IMR-90 (cell line): Measurements from ENCODE around the gene NLE1. TPM values are rescaled to one million over a fixed set of nuclear protein-coding genes. Genes with fewer than 3 reads are reported as not detected.

Experiments
- ATAC-seq: fragments of 200-7000 bp; cut with Tn5 transposase; 2 replicates; pipeline ENCODE4 v1.9.1; 2020; ENCODE audit warnings: low read depth, mild to moderate bottlenecking, moderate library complexity
- BruUV-seq: library from RNA; stranded (reverse); fragments of 400-500 nt; replicated peaks from 2 replicates; lab custom pipeline; 2021; lab: Mats Ljungman, UMichigan
- CTCF ChIA-PET: fragments of 300-600 bp; formaldehyde crosslinking; extraction: SDS; loops from one replicate; lab custom pipeline; 2021; ENCODE audit warnings: antibody characterized with exemption; lab: Yijun Ruan, JAX
- POLR2A ChIA-PET: fragments of 300-600 bp; sonication (Branson Sonifier 250); formaldehyde crosslinking; loops from one replicate; lab custom pipeline; 2022; ENCODE audit warnings: antibody characterized with exemption; ENCODE audit not compliant: unreplicated experiment; lab: Charles Lee
- DNase-seq: peaks from one replicate; pipeline ENCODE4 v3.0.0; 2013
- H2AFZ ChIP-seq: replicated peaks from 2 replicates; pipeline ENCODE3; 2013; ENCODE audit warnings: low read length, mild to moderate bottlenecking; ENCODE audit not compliant: poor library complexity
- H2AK5ac ChIP-seq: 2 replicates; pipeline ENCODE4 v1.6.1; 2013; ENCODE audit warnings: low read depth, low read length, inconsistent platforms
- H2AK9ac ChIP-seq: replicated peaks from 2 replicates; pipeline ENCODE3; 2013; ENCODE audit warnings: mild to moderate bottlenecking, low read depth, low read length, moderate library complexity; ENCODE audit not compliant: poor library complexity
- H2BK120ac ChIP-seq: 2 replicates; pipeline ENCODE4 v1.6.1; 2013; ENCODE audit warnings: low read depth, low read length, inconsistent platforms
- H2BK15ac ChIP-seq: 3 replicates; pipeline ENCODE4 v1.6.1; 2013; ENCODE audit warnings: low read depth, low read length, inconsistent platforms
- H2BK20ac ChIP-seq: 2 replicates; pipeline ENCODE4 v1.6.1; 2013; ENCODE audit warnings: low read depth, mild to moderate bottlenecking, inconsistent platforms, low read length, moderate library complexity
- H2BK5ac ChIP-seq: 2 replicates; pipeline ENCODE4 v1.6.1; 2013; ENCODE audit warnings: mild to moderate bottlenecking, low read depth, low read length, inconsistent platforms; ENCODE audit not compliant: poor library complexity, severe bottlenecking
- H3K14ac ChIP-seq: replicated peaks from 2 replicates; pipeline ENCODE4 v1.6.1; 2013; ENCODE audit warnings: low read depth, low read length, inconsistent platforms
- H3K18ac ChIP-seq: 2 replicates; pipeline ENCODE4 v1.6.1; 2013; ENCODE audit warnings: low read depth, low read length, control low read depth
- H3K23ac ChIP-seq: 2 replicates; pipeline ENCODE4 v1.6.1; 2013; ENCODE audit warnings: low read depth, low read length, inconsistent platforms
- H3K27ac ChIP-seq: 2 replicates; pipeline ENCODE4 v1.5.1; 2013; ENCODE audit warnings: mild to moderate bottlenecking, control low read depth, low read length; ENCODE audit not compliant: insufficient read depth
- H3K27me3 ChIP-seq: 2 replicates; pipeline ENCODE4 v1.6.1; 2013; ENCODE audit warnings: low read length; ENCODE audit not compliant: control insufficient read depth, insufficient read depth
- H3K36me3 ChIP-seq: 2 replicates; pipeline ENCODE4 v1.6.1; 2013; ENCODE audit warnings: low read length, mixed read lengths; ENCODE audit not compliant: control insufficient read depth, insufficient read depth
- H3K4ac ChIP-seq: 2 replicates; pipeline ENCODE4 v1.6.1; 2013; ENCODE audit warnings: low read depth, low read length, inconsistent platforms
- H3K4me1 ChIP-seq: 2 replicates; pipeline ENCODE4 v1.6.1; 2013; ENCODE audit warnings: low read length, mixed read lengths; ENCODE audit not compliant: control insufficient read depth, insufficient read depth
- H3K4me2 ChIP-seq: 2 replicates; pipeline ENCODE4 v1.6.1; 2013; ENCODE audit warnings: low read depth, mild to moderate bottlenecking, control low read depth, low read length, moderate library complexity
- H3K4me3 ChIP-seq: 2 replicates; pipeline ENCODE4 v1.5.1; 2013; ENCODE audit warnings: low read depth, mild to moderate bottlenecking, control low read depth, low read length, moderate library complexity; ENCODE audit not compliant: insufficient read depth
- H3K56ac ChIP-seq: 2 replicates; pipeline ENCODE4 v1.6.1; 2013; ENCODE audit warnings: low read length, inconsistent platforms; ENCODE audit not compliant: insufficient read depth; ENCODE audit errors: extremely low read depth
- H3K79me1 ChIP-seq, 2 experiments: 2 replicates each; pipeline ENCODE4 v1.6.1; 2013; ENCODE audit warnings: low read length in 2 of 2, inconsistent platforms in 1 of 2, low read depth in 1 of 2
- H3K9ac ChIP-seq: 2 replicates; pipeline ENCODE4 v1.6.1; 2013; ENCODE audit warnings: low read depth, low read length, control low read depth
- H3K9me1 ChIP-seq: 2 replicates; pipeline ENCODE4 v1.6.1; 2013; ENCODE audit warnings: low read length, inconsistent platforms; ENCODE audit not compliant: insufficient read depth
- H3K9me3 ChIP-seq: 2 replicates; pipeline ENCODE4 v1.6.1; 2013; ENCODE audit warnings: low read length; ENCODE audit not compliant: control insufficient read depth, insufficient read depth
- H4K20me1 ChIP-seq: 2 replicates; pipeline ENCODE4 v1.6.1; 2013; ENCODE audit warnings: low read length, inconsistent platforms; ENCODE audit not compliant: insufficient read depth
- H4K5ac ChIP-seq: 2 replicates; pipeline ENCODE4 v1.6.1; 2013; ENCODE audit warnings: mild to moderate bottlenecking, low read depth, low read length, control low read depth
- H4K8ac ChIP-seq, 2 experiments: 2 replicates each; pipeline ENCODE4 v1.6.1; 2013; ENCODE audit warnings: low read depth in 2 of 2, low read length in 2 of 2, control low read depth in 1 of 2, inconsistent platforms in 1 of 2
- H4K91ac ChIP-seq: 2 replicates; pipeline ENCODE4 v1.6.1; 2013; ENCODE audit warnings: low read depth, low read length, inconsistent platforms; ENCODE audit not compliant: insufficient read depth
- BHLHE40 ChIP-seq: fragments of 150-350 bp; IDR thresholded peaks from 2 replicates; pipeline ENCODE4 v1.6.1; 2016; ENCODE audit warnings: mild to moderate bottlenecking, low read depth, low read length
- ELK1 ChIP-seq: fragments of 150-350 bp; IDR thresholded peaks from 2 replicates; pipeline ENCODE4 v1.6.1; 2016; ENCODE audit warnings: low read depth, mild to moderate bottlenecking, low read length, moderate library complexity, borderline replicate concordance
- MXI1 ChIP-seq: IDR thresholded peaks from 2 replicates; pipeline ENCODE4 v1.6.1; 2012; ENCODE audit warnings: low read depth, mild to moderate bottlenecking, low read length, moderate library complexity, borderline replicate concordance
- NFE2L2 ChIP-seq: fragments of 150-350 bp; IDR thresholded peaks from 2 replicates; pipeline ENCODE4 v1.6.1; 2016; ENCODE audit warnings: low read depth, mild to moderate bottlenecking, low read length
- POLR2A ChIP-seq: IDR thresholded peaks from 2 replicates; pipeline ENCODE4 v1.6.1; 2012; ENCODE audit warnings: mild to moderate bottlenecking, low read depth, low read length
- RFX5 ChIP-seq: IDR thresholded peaks from 2 replicates; pipeline ENCODE4 v1.8.0; 2012; ENCODE audit warnings: low read depth, mild to moderate bottlenecking, low read length, moderate library complexity
- SMC3 ChIP-seq: fragments of 150-350 bp; IDR thresholded peaks from 2 replicates; pipeline ENCODE4 v1.6.1; 2016; ENCODE audit warnings: low read depth, mild to moderate bottlenecking, antibody characterized with exemption, low read length, moderate library complexity
- WGBS, 2 experiments: methylation state at CpG; one replicate each; pipeline versions ENCODE4 v1.1.5 to v1.1.7; 2013; ENCODE audit warnings: missing lambda C conversion rate in 2 of 2; ENCODE audit not compliant: insufficient read length in 1 of 2; ENCODE audit errors: extremely low coverage in 2 of 2; 5-methylcytosine and 5-hydroxymethylcytosine counted together
- dilution Hi-C: fragments of 300-500 bp; cut with HindIII; formaldehyde crosslinking; loops from one replicate; pipeline ENCODE4 v1.14.3; 2018; ENCODE audit warnings: low sequenced_read_pairs; ENCODE audit not compliant: unreplicated experiment
- in situ Hi-C: fragments of 300-500 bp; cut with MboI; formaldehyde crosslinking; loops from 3 replicates; pipeline ENCODE4 v1.14.3; 2019; ENCODE audit warnings: low sequenced_read_pairs, inconsistent platforms, mixed read lengths
- intact Hi-C: fragments of 100-400 bp; cut with micrococcal nuclease; formaldehyde crosslinking; loops from 2 replicates; pipeline ENCODE4 v1.10.0; 2022
- polyA plus RNA-seq, 3 experiments: library from polyadenylated mRNA; depleted of rRNA; stranded (reverse); fragments of >200 nt; gene quantifications; 2 replicates each; pipeline ENCODE4 v1.2.3, GENCODE V29; 2012; ENCODE audit warnings: low replicate concordance in 1 of 3
- total RNA-seq: library from RNA; depleted of rRNA; stranded (reverse); fragments of >200 nt; gene quantifications from 2 replicates; pipeline ENCODE4 v1.2.3, GENCODE V29; 2012

NLE1 gene
- total and polyA plus RNA-seq, 2 of the 4 experiments (the other 2 are of a cell fraction): 18.6 to 23.7 TPM

- ATAC-seq (no peak), DNase-seq (no peak)
- H3K23ac ChIP-seq: no peak overlapping the region
- H2AK9ac ChIP-seq: no peak overlapping the region
- no peak overlapping the region for H3K27ac ChIP-seq
- H3K9me1 ChIP-seq: no peaks in the 10 kb centered on the region
- intact Hi-C loops: loop anchor here (10.0 kb wide), 1 partner anchor 258 kb away; the partner anchor contains the start of gene SLFN12
- no peak overlapping the region for H2AK5ac ChIP-seq
- no peak overlapping the region for H4K8ac ChIP-seq
- peaks cover 6% of the 10 kb centered on the region for H3K27me3 ChIP-seq
- no peak overlapping the region for H2BK15ac ChIP-seq
- H4K5ac ChIP-seq: no peak overlapping the region
- no peak overlapping the region for H3K9ac ChIP-seq
- 60% methylated on average over 1 of the region's 8 CpGs; no CpG with 5 or more reads in 1 of the 2 experiments for WGBS, 2 experiments
- dilution Hi-C loops: loop anchor here (25.0 kb wide), 1 partner anchor 360 kb away; the partner anchor contains the start of gene SLFN12L
- ChIA-PET CTCF (no interaction called here), POLR2A (no interaction called here)
- H3K4me1 ChIP-seq: no peaks in the 10 kb centered on the region
- in situ Hi-C loops: no loop called here
- no peak overlapping the region for H3K18ac ChIP-seq
- no peak overlapping the region for H3K4ac ChIP-seq
- no peak for TF ChIP-seq NFE2L2
- TF ChIP-seq ELK1: no peak
- TF ChIP-seq BHLHE40: no peak
- no peak for TF ChIP-seq MXI1
- no peak for TF ChIP-seq RFX5
- no peak for TF ChIP-seq SMC3
- TF ChIP-seq POLR2A: no peak
- no peak overlapping the region for H2BK5ac ChIP-seq
- no peak overlapping the region for H2BK120ac ChIP-seq
- no peak overlapping the region for H2BK20ac ChIP-seq
- H3K9me3 ChIP-seq: no peaks in the 10 kb centered on the region
- H4K91ac ChIP-seq: no peak overlapping the region
- no peak overlapping the region for H3K14ac ChIP-seq
- H3K4me3 ChIP-seq: no peak overlapping the region
- no peaks in the 10 kb centered on the region for H4K20me1 ChIP-seq
- H3K4me2 ChIP-seq: no peak overlapping the region
- no peaks in the 10 kb centered on the region for H3K36me3 ChIP-seq
- H3K79me1 ChIP-seq: no peaks in the 10 kb centered on the region
- H3K56ac ChIP-seq: no peak overlapping the region
- BruUV-seq: no TSS peak
- no peak overlapping the region for H2AFZ ChIP-seq
These were observed 34.8 kb upstream of the NLE1 start for GRCh38 chr17:35176897-35177296.
